CD8-positive, alpha-beta memory T cell (primary cell): ENCODE measurements around the gene KRTAP10-1. TPM values are rescaled to one million over a fixed set of nuclear protein-coding genes. Genes with fewer than 3 reads are reported as not detected.
"Not testable (repeated sequence)": the region's sequence is repeated elsewhere in the genome, so short reads cannot be mapped to it uniquely, and the experiment has no call there.

Experiments used
- CTCF ChIA-PET: fragments of 350-600 bp; sonication (Branson Sonifier 250); formaldehyde crosslinking; loops from one replicate; lab custom pipeline; 2021; ENCODE audit warnings: antibody characterized with exemption; lab: Charles Lee
- POLR2A ChIA-PET: fragments of 350-600 bp; sonication (Branson Sonifier 250); formaldehyde crosslinking; loops from one replicate; lab custom pipeline; 2021; ENCODE audit warnings: antibody characterized with exemption; lab: Charles Lee
- DNase-seq, 5 donors: peaks; one replicate each; pipeline versions ENCODE4 v3.0.0 to v3.0.0-alpha.2; 2020 to 2022; ENCODE audit warnings: mixed read lengths in 1 of 5
- H3K27ac ChIP-seq: one replicate; pipeline ENCODE4 v1.7.0; 2013; ENCODE audit warnings: low read depth, mild to moderate bottlenecking, low read length, moderate library complexity
- H3K27me3 ChIP-seq: 2 replicates; pipeline ENCODE4 v1.7.0; 2013; ENCODE audit warnings: low read length, mild to moderate bottlenecking; ENCODE audit not compliant: insufficient read depth, poor library complexity, severe bottlenecking
- H3K36me3 ChIP-seq: 2 replicates; pipeline ENCODE4 v1.7.0; 2013; ENCODE audit warnings: mild to moderate bottlenecking, low read length, moderate library complexity; ENCODE audit not compliant: insufficient read depth
- H3K4me1 ChIP-seq: 2 replicates; pipeline ENCODE4 v1.7.0; 2013; ENCODE audit warnings: mild to moderate bottlenecking, low read length, moderate library complexity; ENCODE audit not compliant: insufficient read depth
- H3K4me3 ChIP-seq: 2 replicates; pipeline ENCODE4 v1.7.0; 2013; ENCODE audit warnings: mild to moderate bottlenecking, low read length
- H3K9me3 ChIP-seq: 2 replicates; pipeline ENCODE4 v1.7.0; 2013; ENCODE audit warnings: mild to moderate bottlenecking, low read length
- H3K27ac Mint-ChIP-seq, 8 donors: one replicate each; pipeline ENCODE4 v1.8.0; 2020 to 2021; ENCODE audit warnings: mixed read lengths in 8 of 8, mild to moderate bottlenecking in 6 of 8, inconsistent platforms in 3 of 8, moderate library complexity in 3 of 8
- H3K27me3 Mint-ChIP-seq, 2 donors: one replicate each; pipeline ENCODE4 v1.8.0; 2020 to 2021; ENCODE audit warnings: mixed read lengths in 2 of 2, mild to moderate bottlenecking in 1 of 2, moderate library complexity in 1 of 2
- H3K36me3 Mint-ChIP-seq, 3 donors: one replicate each; pipeline ENCODE4 v1.8.0; 2020 to 2021; ENCODE audit warnings: mixed read lengths in 3 of 3, inconsistent platforms in 1 of 3, mild to moderate bottlenecking in 1 of 3
- H3K4me1 Mint-ChIP-seq, 3 donors: one replicate each; pipeline ENCODE4 v1.8.0; 2020 to 2021; ENCODE audit warnings: mixed read lengths in 3 of 3, inconsistent platforms in 1 of 3, mild to moderate bottlenecking in 1 of 3
- H3K4me3 Mint-ChIP-seq, 7 donors: one replicate each; pipeline ENCODE4 v1.8.0; 2020 to 2021; ENCODE audit warnings: mixed read lengths in 7 of 7, mild to moderate bottlenecking in 6 of 7, moderate library complexity in 4 of 7, inconsistent platforms in 2 of 7
- H3K9me3 Mint-ChIP-seq, 5 donors: one replicate each; pipeline ENCODE4 v1.8.0; 2020 to 2022; ENCODE audit warnings: mixed read lengths in 5 of 5, mild to moderate bottlenecking in 3 of 5, moderate library complexity in 2 of 5, inconsistent platforms in 1 of 5
- polyA plus RNA-seq: library from polyadenylated mRNA; unstranded; fragments of 300-500 nt; fragmentation: Illumina TruSeq; gene quantifications from one replicate; pipeline ENCODE4 v1.2.3, GENCODE V29; 2021
- total RNA-seq, 2 experiments: library from RNA; stranded (reverse); gene quantifications; one replicate each; pipeline ENCODE4 v1.2.3, GENCODE V29; 2021

Gene KRTAP10-1
- total and polyA plus RNA-seq, 3 experiments from 2014 or later: not detected

DNA sequence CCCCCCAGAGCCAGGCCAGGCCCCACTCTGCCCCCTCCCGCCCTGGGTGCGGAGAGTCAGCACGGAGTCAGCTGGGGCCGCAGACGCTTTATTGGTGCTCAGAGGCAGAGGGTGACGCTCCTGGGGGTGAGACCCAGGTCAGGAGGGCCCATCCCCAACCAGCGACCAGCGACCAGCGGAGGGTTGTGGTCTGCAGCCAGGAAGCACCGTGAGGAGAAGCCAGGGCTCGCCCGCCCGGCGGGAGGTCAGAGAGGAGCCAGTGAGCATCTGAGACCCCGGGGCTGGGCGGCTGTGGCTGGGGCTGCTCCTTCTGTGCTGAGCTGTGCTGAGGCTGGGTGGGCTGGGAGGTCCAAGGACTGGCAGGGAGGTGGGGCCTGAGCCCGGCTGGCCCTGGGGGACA, 10.3 kb upstream of the KRTAP10-1 start:
- H3K9me3 ChIP-seq, H3K27me3 ChIP-seq, H3K4me3 Mint-ChIP-seq, H3K27ac ChIP-seq, POLR2A ChIA-PET, DNase-seq, H3K4me3 ChIP-seq, H3K27ac Mint-ChIP-seq, H3K36me3 ChIP-seq, H3K27me3 Mint-ChIP-seq, CTCF ChIA-PET: not testable (repeated sequence)
- H3K4me1 Mint-ChIP-seq: peaks cover 29 to 35% (median 30%) of the 10 kb centered on the region in 3 donors
- H3K36me3 Mint-ChIP-seq: peaks cover 5 to 40% (median 16%) of the 10 kb centered on the region in 3 donors
- H3K4me1 ChIP-seq: peaks cover 21% of the 10 kb centered on the region
- peaks cover 21 to 37% (median 23%) of the 10 kb centered on the region in 5 donors for H3K9me3 Mint-ChIP-seq

DNA sequence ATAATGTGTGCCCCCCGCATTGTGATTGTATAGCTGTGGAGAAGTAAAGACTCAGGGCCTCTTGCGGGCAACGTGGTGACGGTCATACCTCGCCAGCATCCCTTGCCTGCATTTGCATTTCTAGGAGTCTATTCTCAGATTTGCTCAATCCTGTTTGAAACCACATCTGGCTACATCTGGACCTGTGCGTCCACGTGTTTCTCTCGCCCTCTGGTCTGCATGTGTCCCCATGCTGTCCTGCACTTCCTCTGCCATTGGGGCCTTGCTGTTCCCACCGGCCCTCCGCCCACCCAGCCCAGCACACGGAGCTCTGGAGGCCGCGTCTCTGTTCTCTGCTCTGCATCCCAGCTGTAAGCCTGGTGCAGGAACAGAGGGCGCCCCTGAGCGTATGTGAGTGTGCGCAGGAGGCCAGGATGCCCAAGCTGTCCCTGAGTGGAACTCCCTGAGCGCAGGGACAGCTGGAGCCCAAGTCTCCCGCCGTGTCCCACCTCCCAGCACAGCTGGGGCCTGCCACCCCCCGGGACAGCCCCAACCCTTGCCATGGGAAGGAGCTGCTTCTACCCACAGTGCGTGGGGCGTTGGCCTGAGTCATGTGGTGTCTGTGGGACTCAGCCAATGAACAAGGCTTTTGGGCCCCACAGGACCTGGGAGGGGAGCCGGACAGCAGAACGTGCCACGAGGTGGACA, 9.7 kb upstream of the KRTAP10-1 start:
- Histone ChIP-seq H3K4me1 (peaks cover 21% of the 10 kb centered on the region), H3K9me3 (peaks cover 6% of the 10 kb centered on the region), H3K4me3 (no peak overlapping the region), H3K27me3 (no peaks in the 10 kb centered on the region), H3K36me3 (no peaks in the 10 kb centered on the region), H3K27ac (no peak overlapping the region)
- peaks cover 21 to 38% (median 25%) of the 10 kb centered on the region in 5 donors for H3K9me3 Mint-ChIP-seq
- ChIA-PET POLR2A (no interaction called here), CTCF (interaction anchor here (3.0 kb wide), 1 partner anchor 40 kb away, joined by 16 read pairs; no protein-coding TSS in a partner anchor)
- H3K36me3 Mint-ChIP-seq: peaks cover 5 to 40% (median 16%) of the 10 kb centered on the region in 3 donors
- no peak overlapping the region for H3K4me3 Mint-ChIP-seq
- peaks cover 2 to 3% of the 10 kb centered on the region in 2 donors for H3K27me3 Mint-ChIP-seq
- H3K27ac Mint-ChIP-seq: no peak overlapping the region
- no peak for DNase-seq
- H3K4me1 Mint-ChIP-seq: peaks cover 29 to 35% (median 30%) of the 10 kb centered on the region in 3 donors

DNA sequence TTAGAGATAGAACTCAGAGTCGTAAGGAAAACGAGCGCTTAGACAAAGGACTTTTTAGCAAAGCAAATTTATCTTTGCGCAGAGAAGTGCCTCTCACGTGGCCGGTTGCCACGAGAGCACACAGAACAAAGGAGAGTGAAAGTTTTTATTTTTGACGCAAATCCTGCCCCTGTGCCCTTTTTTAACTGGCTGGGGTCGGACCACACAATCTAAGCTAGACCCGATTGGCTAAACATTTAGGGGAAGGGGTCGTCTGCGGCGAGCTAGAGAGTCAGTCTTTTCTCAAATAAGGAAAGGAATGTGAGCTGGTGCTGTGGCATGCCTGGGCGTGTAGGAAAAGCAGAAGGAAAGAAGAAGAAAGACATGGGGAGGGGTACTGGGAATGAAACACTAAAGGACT, 8.9 kb upstream of the KRTAP10-1 start:
- H3K27ac Mint-ChIP-seq: peak overlapping the region in 2 of 8 donors; percentile 7 to 80
- POLR2A ChIA-PET: no interaction called here

DNA sequence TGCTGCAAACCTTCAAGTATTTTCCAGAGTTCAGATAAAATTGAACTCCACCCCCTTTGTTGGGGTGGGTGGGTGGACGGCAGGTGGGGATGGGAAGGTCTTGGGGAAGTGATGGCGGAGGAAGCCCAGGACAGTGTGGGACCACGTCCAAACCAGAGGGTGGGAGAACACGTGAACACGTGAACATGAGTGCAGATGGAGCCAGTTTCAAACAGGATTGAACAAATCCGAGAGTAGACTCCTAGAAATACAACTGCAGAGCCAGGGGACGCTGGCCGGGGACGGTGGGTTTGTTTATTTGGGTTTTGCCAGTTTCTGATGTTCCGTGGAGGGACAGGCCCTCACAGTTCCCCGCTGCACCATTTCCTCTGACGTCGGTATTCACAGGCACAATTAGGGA, 8.4 kb upstream of the KRTAP10-1 start:
- H3K36me3 Mint-ChIP-seq: peaks cover 5 to 36% (median 16%) of the 10 kb centered on the region in 3 donors
- peaks cover 18 to 34% (median 23%) of the 10 kb centered on the region in 5 donors for H3K9me3 Mint-ChIP-seq
- no peaks in the 10 kb centered on the region for H3K36me3 ChIP-seq
- peaks cover 21% of the 10 kb centered on the region for H3K4me1 ChIP-seq
- CTCF ChIA-PET: interaction anchor here (3.0 kb wide), 1 partner anchor 38 kb away, joined by 16 read pairs; no protein-coding TSS in a partner anchor
- no peak for DNase-seq
- H3K27me3 ChIP-seq: no peaks in the 10 kb centered on the region
- POLR2A ChIA-PET: interaction anchor here (1.1 kb wide), 1 partner anchor 269 kb away, joined by 3 read pairs; the partner anchor contains the start of gene SUMO3
- peak overlapping the region in 5 of 8 donors; percentile 7 to 64 (median 43) for H3K27ac Mint-ChIP-seq
- H3K4me3 ChIP-seq: no peak overlapping the region
- H3K27ac ChIP-seq: no peak overlapping the region
- peaks cover 29 to 35% (median 30%) of the 10 kb centered on the region in 3 donors for H3K4me1 Mint-ChIP-seq
- H3K9me3 ChIP-seq: peaks cover 6% of the 10 kb centered on the region
- peak overlapping the region in 5 of 7 donors; percentile 9 to 52 (median 34) for H3K4me3 Mint-ChIP-seq
- H3K27me3 Mint-ChIP-seq: peaks cover 0 to 4% of the 10 kb centered on the region in 2 donors

More for the DNA sequence above, 8.9 kb upstream of the KRTAP10-1 start:
- Mint-ChIP-seq H3K36me3 (peaks cover 5 to 40% (median 16%) of the 10 kb centered on the region in 3 donors), H3K4me3 (peak overlapping the region in 1 of 7 donors; percentile 29), H3K4me1 (peaks cover 29 to 35% (median 30%) of the 10 kb centered on the region in 3 donors), H3K9me3 (peaks cover 21 to 40% (median 25%) of the 10 kb centered on the region in 5 donors), H3K27me3 (peaks cover 0 to 4% of the 10 kb centered on the region in 2 donors)
- peaks cover 21% of the 10 kb centered on the region for H3K4me1 ChIP-seq
- peaks cover 6% of the 10 kb centered on the region for H3K9me3 ChIP-seq
- H3K36me3 ChIP-seq: no peaks in the 10 kb centered on the region
- no peak overlapping the region for H3K27ac ChIP-seq
- no peak overlapping the region for H3K4me3 ChIP-seq
- H3K27me3 ChIP-seq: no peaks in the 10 kb centered on the region
- CTCF ChIA-PET: interaction anchor here (3.0 kb wide), 1 partner anchor 39 kb away, joined by 16 read pairs; no protein-coding TSS in a partner anchor
- DNase-seq: no peak

DNA sequence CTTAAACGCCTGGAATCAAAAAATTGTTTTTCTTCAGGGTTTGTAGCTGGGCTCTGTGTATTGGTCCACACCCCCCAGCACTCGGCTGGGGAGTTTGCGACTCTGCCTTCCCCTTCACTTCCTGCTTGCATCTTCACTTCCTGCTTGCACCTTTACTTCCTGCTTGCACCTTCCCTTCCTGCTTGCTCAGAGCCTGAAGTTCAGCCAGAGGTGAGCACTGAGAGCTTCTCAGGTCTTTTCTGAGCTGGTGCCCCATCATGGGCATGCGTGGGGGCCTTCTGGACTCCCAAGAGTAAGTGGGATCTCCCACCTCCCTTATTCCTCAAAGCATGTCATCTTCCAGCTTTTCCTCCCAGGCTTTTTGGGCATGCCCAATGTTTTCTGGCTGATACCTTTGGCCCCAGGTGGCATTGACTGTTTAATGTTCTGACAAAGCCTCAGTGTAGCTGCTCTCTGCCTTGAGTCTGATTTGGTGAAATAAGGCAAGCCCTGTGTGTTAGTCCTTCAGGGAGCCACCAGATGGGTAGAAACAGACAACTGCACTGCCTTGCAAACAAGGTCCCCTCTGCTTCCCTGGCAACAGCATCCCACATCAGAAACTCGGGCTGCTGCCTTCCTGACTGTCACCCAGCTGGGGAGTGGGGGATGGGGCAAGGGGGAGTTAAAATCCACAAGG, 7.8 kb upstream of the KRTAP10-1 start:
- Histone ChIP-seq H3K4me1 (peaks cover 21% of the 10 kb centered on the region), H3K4me3 (peak overlapping the region; percentile 35), H3K27me3 (no peaks in the 10 kb centered on the region), H3K27ac (no peak overlapping the region), H3K36me3 (no peaks in the 10 kb centered on the region), H3K9me3 (peaks cover 6% of the 10 kb centered on the region)
- Mint-ChIP-seq H3K4me3 (peak overlapping the region in 6 of 7 donors; percentile 74 to 84 (median 81)), H3K36me3 (peaks cover 5 to 30% (median 16%) of the 10 kb centered on the region in 3 donors), H3K9me3 (peaks cover 15 to 29% (median 21%) of the 10 kb centered on the region in 5 donors), H3K27ac (peak overlapping the region; percentile 79 to 96 (median 90)), H3K4me1 (peaks cover 29 to 35% (median 30%) of the 10 kb centered on the region in 3 donors), H3K27me3 (peaks cover 0 to 4% of the 10 kb centered on the region in 2 donors)
- peak in 2 of 5 donors; percentile 43 to 65 for DNase-seq
- ChIA-PET POLR2A (interaction anchor here (0.8 to 1.1 kb wide), 3 partner anchors 109 to 270 kb away, joined by 3 read pairs; partner anchors contain the start of gene SUMO3), CTCF (interaction anchor here (0.7 to 3.0 kb wide), 6 partner anchors 12 to 246 kb away, joined by 3 to 16 read pairs (median 5); partner anchors contain the start of gene KRTAP12-3)

DNA sequence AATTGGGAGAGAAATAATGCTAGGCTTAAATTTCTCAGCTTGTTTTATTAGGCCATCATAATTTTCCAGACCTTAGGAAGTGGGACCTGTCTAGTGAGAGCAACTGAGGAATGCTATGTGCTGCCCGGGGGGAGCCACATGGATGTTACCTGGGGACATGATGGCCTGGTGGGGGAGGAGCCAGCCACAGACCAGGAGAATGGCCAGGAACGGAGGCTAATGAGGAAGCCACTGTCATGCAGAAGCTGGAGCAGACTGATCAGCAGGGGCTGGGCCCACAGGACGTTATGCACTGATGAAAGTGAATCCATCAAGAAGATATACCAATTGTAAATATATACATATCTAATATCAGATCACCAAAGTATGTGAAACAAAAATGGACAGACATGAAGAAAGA, 4.6 kb upstream of the KRTAP10-1 start:
- Histone ChIP-seq H3K4me3 (no peak overlapping the region), H3K9me3 (peaks cover 6% of the 10 kb centered on the region), H3K4me1 (peaks cover 21% of the 10 kb centered on the region), H3K27ac (no peak overlapping the region), H3K27me3 (no peaks in the 10 kb centered on the region), H3K36me3 (no peaks in the 10 kb centered on the region)
- CTCF ChIA-PET: interaction anchor here (1.4 kb wide), 1 partner anchor 34 kb away, joined by 5 read pairs; no protein-coding TSS in a partner anchor
- DNase-seq: no peak
- peaks cover 0 to 4% of the 10 kb centered on the region in 2 donors for H3K27me3 Mint-ChIP-seq
- no peak overlapping the region for H3K27ac Mint-ChIP-seq
- H3K4me3 Mint-ChIP-seq: no peak overlapping the region
- H3K4me1 Mint-ChIP-seq: peaks cover 29 to 35% (median 30%) of the 10 kb centered on the region in 3 donors
- POLR2A ChIA-PET: interaction anchor here (0.6 kb wide), 1 partner anchor 18 kb away, joined by 3 read pairs; no protein-coding TSS in a partner anchor
- H3K36me3 Mint-ChIP-seq: peaks cover 5 to 26% (median 16%) of the 10 kb centered on the region in 3 donors
- H3K9me3 Mint-ChIP-seq: peaks cover 15 to 34% (median 24%) of the 10 kb centered on the region in 5 donors

DNA sequence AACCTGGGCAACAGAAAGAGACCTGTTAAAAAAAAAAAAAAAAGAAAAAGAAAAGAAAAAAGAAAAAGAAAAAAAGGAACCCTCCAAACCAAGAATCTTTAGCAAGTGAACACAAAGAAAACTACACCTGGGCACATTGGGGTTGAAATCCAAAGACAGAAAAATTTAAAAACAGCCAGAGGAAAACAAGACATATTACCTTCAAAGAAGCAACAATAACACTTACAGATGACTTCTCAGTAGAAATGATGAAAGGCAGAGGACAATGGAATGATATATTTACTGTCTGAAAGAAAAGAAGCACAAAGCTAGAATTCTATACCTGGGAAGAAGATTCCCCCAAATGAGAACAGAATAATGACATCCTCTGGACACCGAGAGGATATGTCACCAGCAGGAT, 2.7 kb upstream of the KRTAP10-1 start:
- Histone ChIP-seq H3K4me1 (peaks cover 13% of the 10 kb centered on the region), H3K9me3 (peaks cover 6% of the 10 kb centered on the region), H3K4me3 (no peak overlapping the region), H3K27ac (no peak overlapping the region), H3K27me3 (no peaks in the 10 kb centered on the region), H3K36me3 (no peaks in the 10 kb centered on the region)
- Mint-ChIP-seq H3K27me3 (peaks cover under 1 to 4% of the 10 kb centered on the region in 2 donors), H3K9me3 (peaks cover 14 to 32% (median 24%) of the 10 kb centered on the region in 5 donors), H3K4me3 (no peak overlapping the region), H3K4me1 (peaks cover 12 to 16% (median 16%) of the 10 kb centered on the region in 3 donors), H3K36me3 (peaks cover 2 to 21% (median 16%) of the 10 kb centered on the region in 3 donors), H3K27ac (no peak overlapping the region)
- DNase-seq: no peak
- CTCF ChIA-PET: no interaction called here
- POLR2A ChIA-PET: no interaction called here
